Measurements from ENCODE around the gene PARD3.

PARD3 gene

DNA sequence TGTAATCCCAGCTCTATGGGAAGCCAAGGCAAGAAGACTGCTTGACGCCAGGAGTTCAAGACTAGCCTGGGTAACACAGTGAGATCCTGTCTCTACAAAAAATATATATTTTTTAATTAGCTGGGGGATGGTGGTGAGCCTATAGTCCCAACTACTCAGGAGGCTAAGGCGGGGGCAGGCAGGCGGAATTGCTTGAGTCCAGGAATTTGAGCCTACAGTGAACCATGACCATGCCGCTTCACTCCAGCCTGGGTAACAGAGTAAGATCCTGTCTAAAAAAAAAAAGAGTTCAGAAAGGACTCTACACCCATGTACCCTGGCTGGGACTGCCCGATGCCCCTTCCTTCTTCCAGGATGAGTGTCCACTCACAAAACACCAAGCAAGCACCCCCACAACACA is 648.7 kb downstream of the PARD3 start:
- DNase-seq = no peak

DNA sequence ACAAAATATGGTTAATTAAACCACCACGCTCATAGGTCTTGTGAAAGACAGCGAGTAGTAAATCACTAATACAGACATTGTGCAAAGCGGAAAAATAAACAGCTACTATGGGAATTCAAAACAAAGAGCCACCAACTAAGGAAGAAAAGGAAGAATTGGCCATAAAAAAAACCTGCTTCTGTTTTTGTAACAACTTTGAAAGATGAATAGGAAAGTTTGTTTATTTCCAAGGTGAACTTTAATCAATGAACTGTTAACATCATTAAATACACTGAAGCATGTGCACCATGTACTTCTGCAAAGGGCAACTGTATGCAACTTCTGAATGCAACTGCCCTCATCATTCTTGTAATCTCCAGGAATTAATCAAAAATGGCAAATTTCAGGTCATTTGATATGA is 651.1 kb downstream of the PARD3 start:
- DNase-seq = no peak

GRCh38 chr10:34163075-34163905 is 651.8 kb downstream of the PARD3 start:
- DNase-seq = no peak

DNA sequence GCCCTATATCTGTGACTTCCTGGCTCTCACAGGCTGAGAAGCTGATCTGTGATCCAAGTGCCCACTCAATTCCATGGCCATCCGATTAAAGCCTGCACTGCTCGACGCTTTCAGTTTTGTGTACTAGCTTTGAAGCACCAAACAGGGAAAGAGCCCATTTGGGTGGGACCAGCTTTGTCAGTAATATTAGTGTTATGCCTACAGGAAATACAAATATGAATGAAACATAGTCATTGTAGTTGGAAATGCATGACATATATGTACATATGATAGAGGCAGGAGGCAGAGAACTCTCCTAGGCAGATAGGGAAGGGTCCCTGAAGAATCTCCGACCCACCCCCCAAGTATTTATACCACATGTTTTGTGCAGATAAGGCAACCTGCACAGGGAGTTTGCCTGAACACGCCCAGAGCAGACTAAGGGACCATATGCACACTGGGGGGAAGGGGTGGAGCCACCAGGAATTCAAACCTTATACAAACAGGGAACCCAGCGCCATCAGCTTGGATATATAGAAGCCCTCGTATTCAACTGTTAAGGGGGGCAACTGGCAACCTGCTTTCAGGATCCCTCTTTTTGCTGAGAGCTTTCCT is 653.2 kb downstream of the PARD3 start:
- no peak for DNase-seq

DNA sequence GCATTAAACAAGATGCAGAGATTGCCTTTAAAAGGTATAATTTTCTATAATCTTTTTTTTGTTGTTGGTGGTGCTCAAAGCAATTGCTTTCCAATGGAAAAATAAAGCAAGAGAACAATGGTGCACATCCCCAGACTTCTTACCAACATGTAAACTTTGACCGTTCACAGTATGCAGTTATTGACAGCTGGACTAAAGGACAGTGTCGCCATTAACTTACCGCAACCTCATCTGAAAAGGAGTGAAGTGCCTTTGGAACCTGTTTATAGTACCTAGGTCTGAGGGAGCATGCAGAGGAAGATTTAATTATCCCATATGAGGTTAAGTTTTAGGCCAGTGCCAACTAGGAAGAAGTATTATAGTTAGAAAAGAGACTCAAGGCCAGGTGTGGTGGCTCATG is 654.5 kb downstream of the PARD3 start:
- no peak for DNase-seq

DNA sequence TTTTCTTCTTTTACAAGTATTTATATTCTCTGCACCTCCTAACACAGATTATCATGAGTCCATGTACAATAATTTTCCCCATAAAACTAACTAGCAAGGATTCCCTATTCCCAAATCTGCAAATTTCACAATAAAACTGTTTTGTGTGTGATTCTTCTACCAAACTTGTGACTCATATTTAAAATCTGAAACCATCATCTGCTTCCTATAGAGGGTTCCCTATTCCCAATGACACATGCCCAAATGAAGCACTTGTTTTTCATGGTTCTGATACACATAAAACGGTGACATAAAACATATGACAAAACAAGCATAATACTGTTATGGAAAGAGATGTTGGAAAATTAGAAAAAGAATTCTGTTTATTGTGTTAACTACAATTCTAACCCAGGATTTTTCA is 657.6 kb downstream of the PARD3 start:
- DNase-seq = no peak

- DNase-seq = no peak
Observed at GRCh38 chr10:34156781-34157425, 658.2 kb downstream of the PARD3 start.

- DNase-seq = no peak
Observed at GRCh38 chr10:34155812-34156211, 659.3 kb downstream of the PARD3 start.

GRCh38 chr10:34154383-34154900 is 660.7 kb downstream of the PARD3 start:
- no peak for DNase-seq

GRCh38 chr10:34153663-34154382 is 661.3 kb downstream of the PARD3 start:
- DNase-seq = no peak

DNA sequence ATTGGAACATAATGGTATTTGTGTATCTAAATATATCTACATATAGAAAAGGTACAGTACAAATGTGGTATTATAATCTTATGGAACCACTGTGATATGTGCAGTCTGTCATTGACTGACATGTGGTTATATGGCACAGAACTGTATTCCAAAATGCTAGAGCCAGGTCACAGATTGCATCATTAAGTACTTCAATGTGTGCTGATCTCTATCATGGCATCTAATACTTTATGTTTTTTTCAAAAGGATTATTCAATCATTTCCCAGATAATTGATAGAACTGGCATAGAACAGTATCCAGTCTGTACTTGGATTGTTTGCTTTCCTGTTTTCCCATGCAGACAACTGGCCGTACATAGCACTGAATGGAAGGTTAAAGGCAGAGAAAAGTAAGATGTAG is 662.7 kb downstream of the PARD3 start:
- no peak for DNase-seq

GRCh38 chr10:34151931-34152330 is 663.2 kb downstream of the PARD3 start:
- DNase-seq = no peak

- DNase-seq = no peak
Observed at GRCh38 chr10:34151481-34151880, 663.6 kb downstream of the PARD3 start.

DNA sequence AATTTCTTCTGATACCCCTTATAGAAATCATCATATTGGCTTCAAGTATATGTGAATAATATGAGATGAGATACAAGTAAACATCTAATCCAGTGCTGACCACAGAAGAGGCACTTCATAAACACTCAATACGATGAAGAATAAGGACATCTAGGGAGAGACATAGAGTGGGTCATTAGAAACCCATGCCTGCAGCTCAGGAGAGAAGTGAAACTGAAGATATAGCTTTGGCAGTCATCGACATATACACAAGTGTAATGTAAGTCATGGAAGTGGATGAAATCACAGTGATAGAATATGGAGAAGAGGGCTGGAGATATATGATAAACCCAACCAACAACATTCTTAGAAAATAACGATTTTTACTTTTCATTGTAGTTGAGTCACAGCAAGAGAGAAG is 665.0 kb downstream of the PARD3 start:
- no peak for DNase-seq

GRCh38 chr10:34148305-34148657 is 666.8 kb downstream of the PARD3 start:
- DNase-seq = no peak

GRCh38 chr10:34147641-34148304 is 667.3 kb downstream of the PARD3 start:
- DNase-seq = no peak

DNA sequence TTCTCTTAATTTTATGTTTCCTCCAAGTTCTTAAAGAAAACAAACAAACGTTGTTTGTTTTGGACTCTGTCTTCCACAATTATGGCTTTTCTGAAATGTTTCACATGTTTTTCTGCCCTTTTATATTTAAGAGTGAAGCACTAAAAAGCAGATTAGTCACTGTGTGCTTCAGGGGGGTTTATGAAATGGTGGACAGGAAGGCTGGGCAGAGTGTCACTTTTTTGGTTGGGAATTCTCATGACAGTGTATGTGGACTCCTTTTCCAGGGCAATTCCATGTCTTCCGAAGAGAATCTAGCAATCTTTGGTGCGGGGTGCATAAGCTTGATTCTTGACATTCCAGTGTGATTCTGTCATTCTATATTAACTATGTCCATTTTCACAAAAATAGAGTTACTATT is 669.4 kb downstream of the PARD3 start:
- no peak for DNase-seq

DNA sequence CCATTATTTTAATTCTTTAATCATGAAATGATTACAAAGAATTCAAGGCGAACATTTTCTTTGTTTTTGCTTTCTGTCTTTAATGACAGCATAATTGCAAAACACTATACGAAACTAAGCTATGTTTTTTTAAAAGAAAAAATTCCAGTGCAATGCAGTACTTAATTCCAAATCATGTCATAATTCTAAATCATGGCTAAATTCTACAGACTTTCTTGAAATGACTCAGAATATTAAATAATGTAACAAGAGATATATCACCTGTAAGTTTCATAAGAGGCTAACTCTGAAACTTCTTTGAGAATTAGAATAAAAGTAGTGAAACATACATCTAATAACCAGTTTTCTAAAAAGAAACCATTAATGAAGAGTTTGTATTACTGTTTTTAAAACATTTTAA is 671.6 kb downstream of the PARD3 start:
- DNase-seq = no peak

GRCh38 chr10:34141032-34141680 is 673.9 kb downstream of the PARD3 start:
- no peak for DNase-seq

DNA sequence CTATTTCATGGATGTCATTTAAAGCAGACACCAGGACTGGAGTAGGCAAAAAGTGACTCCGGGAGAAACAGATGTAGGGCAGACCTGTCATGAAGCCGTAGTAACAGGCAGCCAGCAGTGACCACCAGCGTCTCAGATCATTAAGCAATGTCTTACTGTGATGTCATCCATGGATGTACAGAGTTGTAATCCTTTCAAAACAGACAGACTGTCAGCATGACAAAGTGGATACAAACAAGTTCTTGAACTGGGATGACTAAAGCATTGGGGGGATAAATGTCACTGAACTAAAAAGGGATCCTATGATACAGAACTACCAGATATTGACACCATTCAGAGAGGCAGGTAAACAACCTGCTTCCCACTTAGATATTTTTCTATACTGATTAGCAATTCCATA is 675.5 kb downstream of the PARD3 start:
- no peak for DNase-seq

GRCh38 chr10:34137955-34138354 is 677.1 kb downstream of the PARD3 start:
- no peak for DNase-seq

DNA sequence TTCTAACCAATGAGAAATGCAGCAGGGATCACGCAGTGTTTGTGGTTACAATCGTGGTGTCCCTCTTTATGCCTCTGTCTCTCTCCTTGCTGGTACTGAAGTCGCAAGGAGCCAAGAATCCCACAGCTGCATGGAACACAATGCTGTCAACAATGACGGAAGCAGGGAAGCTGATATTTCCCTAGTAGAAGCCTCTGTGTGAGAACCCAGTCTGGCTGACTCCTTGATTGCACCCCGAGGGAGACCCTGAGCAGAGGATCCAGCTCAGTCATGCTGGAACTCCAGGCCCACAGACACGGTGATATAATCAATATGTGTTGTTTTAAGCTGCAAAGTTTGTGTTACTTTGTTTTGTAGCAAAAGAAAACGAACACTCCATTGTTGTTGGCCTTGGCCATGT is 677.9 kb downstream of the PARD3 start:
- no peak for DNase-seq
